Stimulated activated CD4-positive, alpha-beta T cell treated with anti-CD3 and anti-CD28 coated beads, Interleukin-12 subunit alpha, Interleukin-12 subunit beta, amount 100 ng/mL, for 4 hours (primary cell): ENCODE results near the gene MAT2A.
"Not testable (repeated sequence)": the region's sequence is repeated elsewhere in the genome, so short reads cannot be mapped to it uniquely, and the experiment has no call there.

Experiments used
- DNase-seq: peaks from one replicate; pipeline ENCODE4 v3.0.0-alpha.2; 2020

MAT2A gene

DNA sequence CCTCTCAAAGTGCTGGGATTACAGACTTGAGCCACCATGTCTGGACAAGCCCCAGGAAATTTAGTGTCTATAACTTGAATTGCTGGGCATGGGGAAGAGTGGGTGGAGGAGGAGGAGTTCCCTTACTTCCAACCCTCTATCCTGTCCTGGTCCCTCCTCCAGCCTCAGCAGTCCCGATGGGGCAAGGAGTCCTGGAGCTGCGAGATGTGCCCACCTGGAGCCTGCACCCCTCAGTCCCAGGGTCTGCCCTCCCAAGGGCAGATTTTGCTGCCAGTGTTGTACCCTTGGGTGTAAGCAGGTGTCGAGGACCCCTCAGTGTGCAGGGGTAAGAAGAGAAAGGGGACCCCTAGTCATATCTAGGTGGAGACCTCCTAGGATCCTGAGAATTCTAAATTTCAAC is 41.2 kb downstream of the MAT2A start:
- DNase-seq: no peak

DNA sequence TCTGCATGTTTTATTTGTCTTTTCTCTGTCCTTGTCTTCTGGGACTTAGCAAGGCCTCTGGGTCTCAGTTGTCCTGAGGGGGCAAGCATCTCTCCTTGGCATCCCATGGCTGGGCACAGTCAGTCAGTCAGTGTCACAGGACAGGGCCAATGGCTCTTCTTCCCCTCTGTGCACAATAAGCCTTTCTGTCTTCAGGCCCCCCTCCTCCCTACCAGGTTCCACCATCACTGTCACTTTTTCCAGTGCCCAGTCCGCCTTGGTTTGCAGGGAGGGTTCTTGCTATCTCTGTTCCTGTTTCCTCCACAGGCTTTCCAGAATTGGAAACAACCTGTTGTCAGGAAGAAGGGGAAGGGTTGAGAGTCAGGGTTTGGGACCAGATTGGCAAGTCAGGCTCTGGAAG is 43.5 kb downstream of the MAT2A start:
- DNase-seq: no peak

DNA sequence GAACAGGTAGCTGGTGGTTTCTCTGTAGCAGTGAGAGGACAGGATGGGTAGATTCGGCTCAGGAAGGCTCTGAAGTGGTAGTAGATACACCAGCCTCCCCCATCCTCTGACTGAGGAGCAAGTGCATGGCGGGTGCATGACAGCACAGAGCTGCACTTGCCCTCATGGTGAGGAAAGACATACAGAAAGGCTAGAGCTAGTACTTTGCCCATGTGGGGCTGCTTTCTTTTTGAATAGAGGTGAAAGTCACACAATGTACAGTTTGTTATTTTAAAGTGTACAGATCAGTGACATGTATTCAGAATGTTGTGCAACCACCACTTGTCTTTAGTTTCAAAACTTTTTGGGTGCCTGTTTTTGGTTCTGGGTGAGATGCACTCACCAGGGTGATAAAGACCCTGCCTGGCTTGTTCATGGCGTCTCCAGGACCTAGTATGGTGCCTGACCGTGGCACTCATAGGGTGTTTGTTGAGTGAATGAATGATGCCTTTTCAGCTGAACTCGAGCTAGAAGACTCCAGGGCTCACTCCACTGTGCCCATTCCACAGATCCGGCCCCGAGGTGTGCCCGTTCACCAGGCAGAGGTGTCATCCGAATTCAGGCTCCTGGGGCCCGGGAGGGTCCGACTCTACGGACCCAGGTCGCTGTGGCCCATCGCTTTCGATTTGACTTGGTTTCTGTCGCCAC is 44.8 kb downstream of the MAT2A start:
- DNase-seq: no peak

DNA sequence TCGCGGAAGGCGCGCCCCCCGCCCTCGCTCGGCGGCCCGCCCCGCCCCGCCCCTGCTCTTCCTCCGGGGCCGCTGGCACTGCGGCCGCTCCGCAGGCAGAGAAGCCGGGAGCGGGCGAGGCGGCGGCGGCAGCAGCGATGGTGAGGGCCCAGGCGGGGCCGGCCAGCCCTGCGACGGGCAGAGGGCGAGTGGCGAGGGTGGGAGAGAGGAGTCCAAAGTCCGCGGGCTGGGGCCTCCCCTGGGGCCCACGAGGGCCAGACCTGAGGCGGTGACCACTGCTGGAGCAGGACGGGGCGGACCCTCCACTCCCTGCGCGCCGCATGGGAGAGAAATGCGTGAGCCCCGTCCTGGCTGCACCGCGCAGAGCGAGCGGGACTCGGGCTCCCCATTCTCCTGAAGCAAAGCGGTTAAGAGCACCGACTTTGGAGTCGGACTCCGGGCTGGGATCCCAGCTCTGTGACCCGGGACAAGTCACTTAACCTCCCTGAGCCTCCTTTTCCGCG is 45.4 kb downstream of the MAT2A start, which contains the start of gene VAMP5:
VAMP5 (plus strand) TSS at position 78 of the 503 bp plus-strand sequence; CDS start at position 138, 60 bp downstream.
- DNase-seq: no peak

GRCh38 chr2:85584857-85585780 is 46.2 kb downstream of the MAT2A start:
- DNase-seq: no peak

DNA sequence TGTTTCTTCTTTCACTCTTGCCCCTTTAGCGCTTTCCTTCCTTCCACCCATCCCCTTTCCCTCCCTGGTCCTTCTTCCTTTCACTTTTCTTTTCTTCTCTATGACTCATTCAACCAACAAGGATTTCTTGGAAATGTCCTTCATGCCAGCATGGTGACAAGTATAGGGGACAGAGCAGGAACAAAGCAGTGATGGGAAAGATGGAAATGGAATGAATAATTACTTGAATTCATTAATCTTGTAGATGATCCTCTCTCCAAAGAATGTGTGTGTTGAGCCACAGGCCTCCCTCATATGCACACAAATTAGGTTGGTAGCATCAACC is 46.8 kb downstream of the MAT2A start:
- DNase-seq: no peak

- no peak for DNase-seq
Measured at GRCh38 chr2:85588236-85588635, 49.3 kb downstream of the MAT2A start.

- DNase-seq: no peak
Measured at GRCh38 chr2:85588645-85589044, 49.7 kb downstream of the MAT2A start.

GRCh38 chr2:85589181-85589580 is 50.2 kb downstream of the MAT2A start:
- DNase-seq: no peak

GRCh38 chr2:85589982-85590791 is 51.2 kb downstream of the MAT2A start:
- no peak for DNase-seq

DNA sequence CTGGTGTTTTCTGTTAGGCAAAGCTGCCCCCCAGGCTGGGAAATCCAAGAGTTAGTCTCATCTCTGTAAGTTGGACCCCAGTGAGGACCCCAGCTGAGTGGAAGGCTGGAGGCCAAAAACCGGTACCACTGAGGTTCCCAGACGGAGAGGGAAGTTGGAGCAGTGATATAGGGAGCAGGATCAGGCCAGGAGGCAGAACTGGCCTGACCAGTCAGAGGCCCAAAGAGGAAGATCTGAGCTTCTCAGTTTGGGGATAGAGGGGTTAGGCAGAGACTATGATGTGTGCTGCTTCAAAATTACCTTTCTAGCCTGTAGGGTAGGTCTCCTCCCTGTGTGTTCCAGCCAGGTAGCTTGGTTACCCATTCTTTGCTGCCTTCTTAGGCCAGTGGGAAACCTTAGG is 52.0 kb downstream of the MAT2A start:
- DNase-seq: no peak

DNA sequence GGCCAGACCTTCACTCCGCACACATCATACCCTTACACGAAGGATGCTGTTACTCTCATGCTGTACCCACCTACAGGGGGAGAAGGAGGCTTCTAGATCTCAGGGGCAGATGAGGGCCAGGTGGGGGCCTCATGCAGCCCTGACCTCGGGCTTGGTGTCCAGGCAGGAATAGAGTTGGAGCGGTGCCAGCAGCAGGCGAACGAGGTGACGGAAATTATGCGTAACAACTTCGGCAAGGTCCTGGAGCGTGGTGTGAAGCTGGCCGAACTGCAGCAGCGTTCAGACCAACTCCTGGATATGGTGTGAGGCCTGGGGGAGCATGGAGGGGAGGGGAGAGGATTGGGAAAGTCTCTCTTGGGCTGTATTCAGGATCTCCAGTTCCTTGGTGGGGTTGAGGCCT is 52.6 kb downstream of the MAT2A start:
- no peak for DNase-seq

- DNase-seq: not testable (repeated sequence)
Measured at GRCh38 chr2:85592299-85592698, 53.3 kb downstream of the MAT2A start.

- no peak for DNase-seq
Measured at GRCh38 chr2:85593023-85593422, 54.1 kb downstream of the MAT2A start.
